Suprapubic skin (tissue), 3 donors: Measurements from ENCODE around the gene TEKT3.

Experiments
- CTCF ChIP-seq, 2 donors: fragments of 200-600 bp in 1 of 2; fragments of 450-650 bp in 1 of 2; sonication (generic) in 1 of 2; IDR thresholded peaks; one replicate each; pipeline ENCODE4 v1.5.1; 2016 to 2019; ENCODE audit warnings: antibody characterized with exemption in 2 of 2, mild to moderate bottlenecking in 1 of 2, moderate library complexity in 1 of 2
- EP300 ChIP-seq: sonication (generic); formaldehyde crosslinking; IDR thresholded peaks from one replicate; pipeline ENCODE4 v1.6.1; 2017; ENCODE audit warnings: antibody characterized with exemption
- POLR2A ChIP-seq, 2 donors: fragments of 450-650 bp; IDR thresholded peaks; one replicate each; pipeline ENCODE4 v1.6.1; 2017; ENCODE audit warnings: antibody characterized with exemption in 2 of 2, mild to moderate bottlenecking in 2 of 2, moderate library complexity in 2 of 2

GRCh38 chr17:15382914-15383313 is 41.5 kb upstream of the TEKT3 start:
- no peak for TF ChIP-seq POLR2A (IDR thresholded peaks at IDR 0.05)
- TF ChIP-seq CTCF (IDR thresholded peaks at IDR 0.05), result no peak
- no peak for TF ChIP-seq EP300
